GM18508 (cell line): ENCODE results near the gene PLEK.
"Not testable (repeated sequence)": the region's sequence is repeated elsewhere in the genome, so short reads cannot be mapped to it uniquely, and the experiment has no call there.

ENCODE experiments used
- ATAC-seq: cut with Tn5 transposase; IDR thresholded peaks from one replicate; pipeline ENCODE4 v1.9.1; 2021; ENCODE audit warnings: moderate number of reproducible peaks; ENCODE audit not compliant: insufficient read depth, unreplicated experiment

Gene PLEK

DNA sequence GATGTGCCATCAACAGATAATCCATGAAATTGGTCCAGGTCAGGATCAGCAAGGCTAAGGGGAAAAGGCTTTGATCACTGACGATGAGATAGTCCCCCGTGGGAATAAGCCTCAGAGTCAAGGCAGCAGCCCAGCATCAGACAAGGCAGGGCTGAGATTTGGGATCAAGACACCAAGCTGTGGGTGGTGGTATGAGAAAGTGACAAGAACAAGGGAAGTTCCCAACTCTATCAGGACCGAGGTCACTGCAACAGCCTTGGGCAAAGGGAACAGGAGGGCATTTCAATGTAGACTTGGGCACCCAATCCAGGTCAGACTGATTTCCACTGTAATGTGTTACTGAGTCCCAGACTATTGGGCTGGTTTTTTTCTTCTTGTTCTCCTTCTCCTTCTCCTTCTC is 18.7 kb downstream of the PLEK start:
- ATAC-seq = no peak

GRCh38 chr2:68384485-68385107 is 19.5 kb downstream of the PLEK start:
- ATAC-seq = no peak

DNA sequence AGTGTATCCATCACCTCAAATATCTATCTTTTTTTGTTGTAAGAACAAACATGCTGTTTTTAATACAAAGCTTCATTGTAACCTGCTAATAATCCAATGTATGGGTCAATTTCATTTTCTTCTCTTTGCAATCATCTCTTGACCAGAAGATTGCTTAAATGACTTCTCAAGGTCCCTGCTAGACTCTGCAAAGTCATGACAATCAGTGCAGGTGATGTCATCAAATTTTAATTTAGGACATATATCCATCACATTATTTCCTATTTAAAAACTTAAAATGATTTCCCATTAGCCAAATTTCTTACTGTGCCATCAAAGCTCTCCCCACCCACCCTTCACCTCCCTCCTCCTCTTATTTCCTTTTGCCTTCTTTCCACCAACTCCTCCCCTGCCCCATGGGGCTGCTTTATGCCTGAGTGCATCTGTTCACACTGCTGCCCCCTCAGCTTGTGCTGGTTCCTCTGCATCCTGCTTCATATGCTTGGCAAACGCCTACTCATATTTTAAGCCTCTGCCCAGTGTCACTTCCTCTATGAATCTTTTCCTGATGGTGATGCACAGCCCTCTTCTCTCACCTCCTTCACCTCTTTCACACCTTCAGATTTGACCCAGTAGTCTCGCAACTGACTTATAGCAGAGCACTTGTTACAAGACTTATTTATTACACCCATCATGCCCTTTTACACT is 20.3 kb downstream of the PLEK start:
- ATAC-seq = peak; percentile 42

DNA sequence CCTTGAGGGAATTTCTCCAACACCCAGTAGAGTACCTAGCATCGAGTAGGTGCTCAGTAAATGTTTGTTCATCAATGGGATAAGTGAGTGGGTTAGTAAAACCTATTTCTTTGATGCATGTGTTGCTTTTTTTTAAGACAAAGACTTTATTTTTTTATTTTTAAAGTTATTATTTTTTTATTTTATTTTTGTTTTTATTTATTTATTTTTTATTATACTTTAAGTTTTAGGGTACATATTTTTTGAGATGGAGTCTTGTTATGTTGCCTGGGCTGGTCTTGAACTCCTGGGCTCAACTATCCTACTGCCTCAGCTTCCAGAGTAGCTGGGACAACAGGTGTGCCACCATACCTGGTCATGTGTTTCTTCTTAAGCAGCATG is 20.8 kb downstream of the PLEK start:
- no peak for ATAC-seq

GRCh38 chr2:68386365-68386764 is 21.3 kb downstream of the PLEK start:
- no peak for ATAC-seq

- ATAC-seq = peak; percentile 41
Observed at GRCh38 chr2:68387408-68388350, 22.6 kb downstream of the PLEK start.

- no peak for ATAC-seq
Observed at GRCh38 chr2:68388358-68388757, 23.3 kb downstream of the PLEK start.

- no peak for ATAC-seq
Observed at GRCh38 chr2:68388772-68389171, 23.7 kb downstream of the PLEK start.

DNA sequence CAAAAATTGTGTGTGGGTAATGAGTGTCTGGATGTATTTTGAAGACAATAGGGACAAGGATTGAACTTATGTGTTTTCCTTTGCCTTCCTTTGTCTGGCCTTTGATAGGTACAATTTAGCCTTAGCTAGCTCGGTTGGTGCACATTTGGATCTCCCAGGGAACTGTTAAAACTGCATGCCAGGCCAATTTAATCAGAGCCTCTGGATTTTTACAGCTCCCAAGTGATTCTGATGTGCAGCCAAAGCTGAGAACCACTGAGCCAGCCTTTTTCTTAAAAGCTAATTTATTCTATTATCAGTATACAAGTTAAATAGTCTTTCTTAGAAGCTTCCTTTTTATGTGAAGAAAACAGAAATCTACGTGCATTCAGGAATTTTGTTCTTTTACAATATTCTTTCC is 25.0 kb downstream of the PLEK start:
- no peak for ATAC-seq

- ATAC-seq = no peak
Observed at GRCh38 chr2:68390586-68390985, 25.5 kb downstream of the PLEK start.

- no peak for ATAC-seq
Observed at GRCh38 chr2:68391099-68391498, 26.0 kb downstream of the PLEK start.

GRCh38 chr2:68391869-68392268 is 26.8 kb downstream of the PLEK start:
- no peak for ATAC-seq

GRCh38 chr2:68396093-68396492 is 31.0 kb downstream of the PLEK start:
- ATAC-seq = no peak

- ATAC-seq = not testable (repeated sequence)
Observed at GRCh38 chr2:68397704-68398263, 32.7 kb downstream of the PLEK start.

- no peak for ATAC-seq
Observed at GRCh38 chr2:68403199-68403644, 38.1 kb downstream of the PLEK start.

DNA sequence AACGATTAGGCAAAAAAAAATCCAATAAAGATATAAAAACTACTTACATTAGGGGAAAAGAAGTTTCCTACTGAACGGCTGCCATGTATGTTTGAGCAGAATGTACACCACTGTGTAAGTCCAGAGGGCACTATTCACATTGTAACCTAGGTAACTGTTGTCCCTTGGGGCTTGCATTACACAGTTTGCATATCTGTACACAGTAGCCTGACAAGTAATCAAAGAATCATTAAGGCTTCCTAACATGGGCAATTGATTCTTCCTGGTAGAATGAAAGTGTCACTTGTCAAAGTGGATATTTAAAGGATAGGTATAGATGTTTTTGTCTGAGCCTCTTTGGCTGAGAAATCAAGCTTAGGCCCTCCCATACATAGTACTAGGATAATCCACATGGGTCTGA is 39.1 kb downstream of the PLEK start:
- no peak for ATAC-seq

GRCh38 chr2:68404893-68405799 is 40.1 kb downstream of the PLEK start:
- ATAC-seq = no peak

- peak; percentile 69 for ATAC-seq
Observed at GRCh38 chr2:68411397-68412126, 46.5 kb downstream of the PLEK start.
